WTC11 (cell line): ENCODE results near the gene PRR5. TPM values are rescaled to one million over a fixed set of nuclear protein-coding genes. Genes with fewer than 3 reads are reported as not detected.
"Not testable (repeated sequence)": the region's sequence is repeated elsewhere in the genome, so short reads cannot be mapped to it uniquely, and the experiment has no call there.

Experiments used
- ATAC-seq: fragments of 200-7000 bp; cut with Tn5 transposase; 2 replicates; pipeline ENCODE4 v1.10.0; 2021; ENCODE audit warnings: mild to moderate bottlenecking, moderate library complexity
- CTCF ChIA-PET: fragments of 300-600 bp; sonication (Branson Sonifier 250); formaldehyde crosslinking; loops from one replicate; lab custom pipeline; 2021; ENCODE audit warnings: antibody characterized with exemption; lab: Charles Lee
- POLR2A ChIA-PET: fragments of 350-600 bp; sonication (Branson Sonifier 250); formaldehyde crosslinking; loops from one replicate; lab custom pipeline; 2021; ENCODE audit warnings: antibody characterized with exemption; lab: Charles Lee
- DNase-seq: peaks from one replicate; pipeline ENCODE4 v3.0.0; 2021; ENCODE audit warnings: low spot score
- H3K27ac Mint-ChIP-seq: 2 replicates; pipeline ENCODE4 v1.8.0; 2021; ENCODE audit warnings: mixed read lengths
- H3K27me3 Mint-ChIP-seq: 2 replicates; pipeline ENCODE4 v1.8.0; 2021; ENCODE audit warnings: low read depth, mild to moderate bottlenecking, moderate library complexity, mixed read lengths
- H3K36me3 Mint-ChIP-seq: 2 replicates; pipeline ENCODE4 v1.8.0; 2021; ENCODE audit warnings: mixed read lengths
- H3K4me1 Mint-ChIP-seq: 2 replicates; pipeline ENCODE4 v1.8.0; 2022; ENCODE audit warnings: mixed read lengths
- H3K4me3 Mint-ChIP-seq: 2 replicates; pipeline ENCODE4 v1.8.0; 2021; ENCODE audit warnings: mild to moderate bottlenecking, moderate library complexity, mixed read lengths
- H3K9me3 Mint-ChIP-seq: 2 replicates; pipeline ENCODE4 v1.8.0; 2021; ENCODE audit warnings: mixed read lengths
- CREB1 ChIP-seq: sonication (generic); formaldehyde crosslinking; IDR thresholded peaks from 2 replicates; pipeline ENCODE4 v1.8.0; 2023; ENCODE audit warnings: mild to moderate bottlenecking, missing genetic modification reagents
- FOXP4 ChIP-seq: sonication (generic); formaldehyde crosslinking; IDR thresholded peaks from 2 replicates; pipeline ENCODE4 v1.8.0; 2022; ENCODE audit warnings: mild to moderate bottlenecking, missing genetic modification reagents
- GABPB1 ChIP-seq: sonication (generic); formaldehyde crosslinking; IDR thresholded peaks from 2 replicates; pipeline ENCODE4 v1.8.1; 2023; ENCODE audit warnings: mild to moderate bottlenecking, missing genetic modification reagents
- PRDM15 ChIP-seq: sonication (generic); formaldehyde crosslinking; IDR thresholded peaks from 2 replicates; pipeline ENCODE4 v1.8.0; 2022; ENCODE audit warnings: missing genetic modification reagents
- SOX15 ChIP-seq: fragments of 250-450 bp; sonication (Bioruptor Pico); IDR thresholded peaks from 2 replicates; pipeline ENCODE4 v1.9.0; 2021; ENCODE audit warnings: mild to moderate bottlenecking
- STAT6 ChIP-seq: sonication (generic); formaldehyde crosslinking; conservative IDR thresholded peaks from 2 replicates; pipeline ENCODE4 v1.8.1; 2023; ENCODE audit warnings: mild to moderate bottlenecking, low read depth, missing genetic modification reagents, moderate library complexity
- TCF7 ChIP-seq: sonication (generic); formaldehyde crosslinking; IDR thresholded peaks from 2 replicates; pipeline ENCODE4 v1.8.0; 2022; ENCODE audit warnings: mild to moderate bottlenecking, low read depth, missing genetic modification reagents, moderate library complexity
- TEAD4 ChIP-seq: sonication (generic); formaldehyde crosslinking; IDR thresholded peaks from 2 replicates; pipeline ENCODE4 v1.8.0; 2022; ENCODE audit warnings: mild to moderate bottlenecking, missing genetic modification reagents
- ZMAT4 ChIP-seq: fragments of 250-450 bp; sonication (Bioruptor Pico); IDR thresholded peaks from 2 replicates; pipeline ENCODE4 v1.9.0; 2021; ENCODE audit warnings: mild to moderate bottlenecking
- ZNF121 ChIP-seq: sonication (generic); formaldehyde crosslinking; IDR thresholded peaks from 2 replicates; pipeline ENCODE4 v1.8.0; 2023; ENCODE audit warnings: missing genetic modification reagents
- ZNF138 ChIP-seq: sonication (generic); formaldehyde crosslinking; conservative IDR thresholded peaks from 2 replicates; pipeline ENCODE4 v1.8.1; 2022; ENCODE audit warnings: mild to moderate bottlenecking, moderate library complexity, missing genetic modification reagents
- ZNF532 ChIP-seq: fragments of 250-450 bp; sonication (Bioruptor Pico); IDR thresholded peaks from 2 replicates; pipeline ENCODE4 v1.9.0; 2021; ENCODE audit warnings: mild to moderate bottlenecking, borderline replicate concordance
- total RNA-seq: library from RNA; stranded (reverse); gene quantifications from 3 replicates; pipeline ENCODE4 v1.2.3, GENCODE V29; 2021

The PRR5 gene
- total RNA-seq, 1 experiment from 2014 or later, result 15.6 TPM

GRCh38 chr22:44739024-44739423 is 37.0 kb downstream of the PRR5 start (continued):
- no peak for TF ChIP-seq PRDM15 (CRISPR knock-in tag)

- H3K27ac Mint-ChIP-seq, H3K27me3 Mint-ChIP-seq, H3K36me3 Mint-ChIP-seq, H3K4me3 Mint-ChIP-seq, POLR2A ChIA-PET, CTCF ChIA-PET, DNase-seq, ATAC-seq, H3K9me3 Mint-ChIP-seq: not testable (repeated sequence)
- H3K4me1 Mint-ChIP-seq, result peaks cover 16% of the 10 kb centered on the region
Measured at GRCh38 chr22:44739666-44740065, 37.7 kb downstream of the PRR5 start.

- H3K27ac Mint-ChIP-seq, result no peak overlapping the region
- H3K36me3 Mint-ChIP-seq, result no peaks in the 10 kb centered on the region
- ATAC-seq (no peak), DNase-seq (no peak)
- POLR2A ChIA-PET, result no interaction called here
- CTCF ChIA-PET, result no interaction called here
- peaks cover 10% of the 10 kb centered on the region for H3K27me3 Mint-ChIP-seq
- no peak for TF ChIP-seq GABPB1 (CRISPR knock-in tag)
- no peak for TF ChIP-seq FOXP4
- TF ChIP-seq ZNF532, result no peak
- no peak for TF ChIP-seq CREB1
- TF ChIP-seq ZMAT4 (CRISPR knock-in tag), result no peak
- H3K4me1 Mint-ChIP-seq, result peaks cover 16% of the 10 kb centered on the region
- H3K4me3 Mint-ChIP-seq, result no peak overlapping the region
- peaks cover 5% of the 10 kb centered on the region for H3K9me3 Mint-ChIP-seq
Measured at GRCh38 chr22:44740307-44740706, 38.3 kb downstream of the PRR5 start.

GRCh38 chr22:44741929-44742328 is 39.9 kb downstream of the PRR5 start:
- Mint-ChIP-seq H3K36me3 (no peaks in the 10 kb centered on the region), H3K27me3 (peaks cover 13% of the 10 kb centered on the region), H3K9me3 (peaks cover 6% of the 10 kb centered on the region), H3K27ac (no peak overlapping the region), H3K4me1 (peaks cover 27% of the 10 kb centered on the region), H3K4me3 (no peak overlapping the region)
- ATAC-seq (no peak), DNase-seq (no peak)
- ChIA-PET CTCF (interaction anchor here (0.7 to 1.0 kb wide), 2 partner anchors 57 to 754 kb away, joined by 3 to 6 read pairs; no protein-coding TSS in a partner anchor), POLR2A (no interaction called here)
- TF ChIP-seq TEAD4 (CRISPR knock-in tag), result no peak
- no peak for TF ChIP-seq TCF7 (CRISPR knock-in tag)
- no peak for TF ChIP-seq ZNF138 (CRISPR knock-in tag)
- no peak for TF ChIP-seq STAT6
- TF ChIP-seq ZNF121, result no peak
- no peak for TF ChIP-seq SOX15 (CRISPR knock-in tag)
- TF ChIP-seq ZNF532, result no peak
